ENCODE measurements around the gene DLK1. TPM values are rescaled to one million over a fixed set of nuclear protein-coding genes. Genes with fewer than 3 reads are reported as not detected.

Gene DLK1
- total RNA-seq, 2 donors from 2014 or later: 2.2 TPM; not detected in 1

DNA sequence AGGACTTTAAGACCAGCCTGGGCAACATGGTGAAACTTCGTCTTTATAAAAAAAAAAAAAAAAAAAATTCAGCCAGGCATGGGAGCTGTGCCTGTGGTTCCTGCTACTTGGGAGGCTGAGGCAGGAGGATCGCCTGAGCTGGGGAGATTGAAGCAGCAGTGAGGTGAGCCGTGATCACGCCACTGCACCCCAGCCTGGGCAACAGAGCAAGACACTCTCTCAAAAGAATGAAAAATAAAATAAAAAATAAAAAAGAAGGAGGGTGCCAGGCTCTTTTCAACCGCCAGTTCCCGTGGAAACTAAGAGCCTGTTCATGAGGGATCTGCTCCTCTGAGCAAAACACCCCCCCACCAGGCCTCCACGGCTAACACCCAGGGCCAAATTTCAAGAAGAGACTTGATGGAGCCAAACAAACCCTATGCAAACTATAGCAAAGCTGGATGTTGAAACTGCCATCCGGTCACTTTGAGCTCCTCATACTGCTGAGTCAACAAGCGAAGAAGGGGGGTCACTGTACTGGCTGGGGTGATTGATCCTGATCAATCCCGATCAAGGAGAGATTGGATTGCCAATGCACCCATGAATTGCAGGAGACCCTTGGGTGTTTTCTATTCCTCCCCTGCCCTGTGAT lies 23.4 kb downstream of the DLK1 start:
- H3K4me3 ChIP-seq: no peak overlapping the region
- H3K9me3 ChIP-seq: no peaks in the 10 kb centered on the region
- H3K9ac ChIP-seq (ENCODE audit: low read depth in 2 of 2, low read length in 2 of 2): no peak overlapping the region
- no peak for DNase-seq
- intact Hi-C loops (cut with DNase I): no loop called here
- TF ChIP-seq, protein P1, sequence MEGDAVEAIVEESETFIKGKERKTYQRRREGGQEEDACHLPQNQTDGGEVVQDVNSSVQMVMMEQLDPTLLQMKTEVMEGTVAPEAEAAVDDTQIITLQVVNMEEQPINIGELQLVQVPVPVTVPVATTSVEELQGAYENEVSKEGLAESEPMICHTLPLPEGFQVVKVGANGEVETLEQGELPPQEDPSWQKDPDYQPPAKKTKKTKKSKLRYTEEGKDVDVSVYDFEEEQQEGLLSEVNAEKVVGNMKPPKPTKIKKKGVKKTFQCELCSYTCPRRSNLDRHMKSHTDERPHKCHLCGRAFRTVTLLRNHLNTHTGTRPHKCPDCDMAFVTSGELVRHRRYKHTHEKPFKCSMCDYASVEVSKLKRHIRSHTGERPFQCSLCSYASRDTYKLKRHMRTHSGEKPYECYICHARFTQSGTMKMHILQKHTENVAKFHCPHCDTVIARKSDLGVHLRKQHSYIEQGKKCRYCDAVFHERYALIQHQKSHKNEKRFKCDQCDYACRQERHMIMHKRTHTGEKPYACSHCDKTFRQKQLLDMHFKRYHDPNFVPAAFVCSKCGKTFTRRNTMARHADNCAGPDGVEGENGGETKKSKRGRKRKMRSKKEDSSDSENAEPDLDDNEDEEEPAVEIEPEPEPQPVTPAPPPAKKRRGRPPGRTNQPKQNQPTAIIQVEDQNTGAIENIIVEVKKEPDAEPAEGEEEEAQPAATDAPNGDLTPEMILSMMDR (IDR thresholded peaks at IDR 0.05): no peak
- H3K36me3 ChIP-seq: no peaks in the 10 kb centered on the region
- no peaks in the 10 kb centered on the region for H3K4me1 ChIP-seq
- H3K27me3 ChIP-seq: no peaks in the 10 kb centered on the region
- H3K27ac ChIP-seq: no peak overlapping the region

DNA sequence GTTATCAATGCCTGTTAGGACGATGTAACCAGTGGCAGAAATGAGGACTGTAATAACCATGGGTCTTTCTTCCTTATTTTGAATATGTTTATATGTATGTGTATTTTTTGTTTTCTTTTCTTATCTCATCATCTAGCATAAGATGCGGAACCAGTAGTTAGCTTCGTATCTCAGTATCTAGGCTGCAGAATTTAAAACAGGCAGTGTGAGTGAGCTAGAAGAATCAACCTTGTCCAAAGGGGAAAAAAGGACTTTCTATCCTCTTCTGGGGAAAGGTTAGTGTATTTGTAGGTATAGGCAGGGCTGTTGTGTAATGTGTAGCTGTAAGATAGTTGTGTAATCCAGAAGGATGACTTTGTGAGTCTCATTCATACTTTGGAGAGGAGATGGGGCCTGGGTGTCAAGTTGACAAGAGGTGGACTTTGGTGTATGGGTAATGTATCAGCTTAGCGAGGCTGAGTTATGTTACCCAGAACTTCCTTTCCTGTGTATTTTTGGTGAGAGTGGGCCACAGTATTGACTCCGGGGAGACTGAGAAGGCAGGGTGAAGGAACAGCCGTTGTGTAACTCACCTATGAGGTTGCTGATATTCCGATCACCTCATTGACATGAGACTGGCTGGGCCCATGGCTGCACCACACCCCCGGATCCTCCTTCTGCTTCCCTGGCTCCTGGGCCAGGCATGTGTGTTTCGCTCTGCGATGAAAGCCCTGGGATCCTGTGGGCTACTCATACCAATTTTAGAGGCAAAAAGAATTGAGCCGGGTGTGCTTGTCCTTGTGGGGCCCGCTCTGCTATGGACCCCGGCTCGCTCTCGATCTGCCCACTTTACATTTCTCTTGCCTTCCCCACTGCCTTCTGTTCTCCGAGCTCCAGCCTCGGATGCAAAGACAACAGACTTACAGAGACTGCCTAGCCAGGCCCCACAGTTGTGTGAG lies 24.3 kb downstream of the DLK1 start:
- TF ChIP-seq, protein P1 (IDR thresholded peaks at IDR 0.05): no peak
- Histone ChIP-seq H3K9me3 (no peaks in the 10 kb centered on the region), H3K9ac (ENCODE audit: low read depth in 2 of 2, low read length in 2 of 2) (no peak overlapping the region), H3K4me1 (no peaks in the 10 kb centered on the region), H3K27ac (no peak overlapping the region), H3K36me3 (no peaks in the 10 kb centered on the region), H3K27me3 (no peaks in the 10 kb centered on the region), H3K4me3 (no peak overlapping the region)
- DNase-seq: no peak
- intact Hi-C loops (cut with DNase I): no loop called here

DNA sequence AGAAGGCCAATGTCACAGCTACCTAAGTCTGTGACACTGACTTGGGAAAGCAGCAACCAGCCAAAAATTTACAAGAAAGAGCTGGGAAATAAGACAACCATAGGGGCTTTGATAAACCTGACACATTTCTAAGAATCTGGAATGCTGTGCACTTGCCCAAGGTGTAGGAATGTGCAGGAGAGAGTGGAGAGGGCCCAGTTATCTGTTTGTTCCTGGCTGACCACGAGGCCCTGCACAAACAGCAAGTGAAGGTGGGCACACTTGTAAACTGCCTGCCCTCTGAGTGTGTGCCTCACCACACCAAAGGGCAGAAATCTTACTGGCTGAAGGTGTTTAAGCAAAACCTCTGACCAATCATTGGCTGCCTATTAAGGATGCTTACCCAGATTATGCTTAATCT lies 27.3 kb downstream of the DLK1 start:
- intact Hi-C loops (cut with DNase I): no loop called here
- TF ChIP-seq, protein P1 (IDR thresholded peaks at IDR 0.05): no peak
- Histone ChIP-seq H3K9me3 (no peaks in the 10 kb centered on the region), H3K27ac (no peak overlapping the region), H3K4me3 (no peak overlapping the region), H3K9ac (ENCODE audit: low read depth in 2 of 2, low read length in 2 of 2) (no peak overlapping the region), H3K4me1 (no peaks in the 10 kb centered on the region), H3K27me3 (no peaks in the 10 kb centered on the region), H3K36me3 (no peaks in the 10 kb centered on the region)
- no peak for DNase-seq

DNA sequence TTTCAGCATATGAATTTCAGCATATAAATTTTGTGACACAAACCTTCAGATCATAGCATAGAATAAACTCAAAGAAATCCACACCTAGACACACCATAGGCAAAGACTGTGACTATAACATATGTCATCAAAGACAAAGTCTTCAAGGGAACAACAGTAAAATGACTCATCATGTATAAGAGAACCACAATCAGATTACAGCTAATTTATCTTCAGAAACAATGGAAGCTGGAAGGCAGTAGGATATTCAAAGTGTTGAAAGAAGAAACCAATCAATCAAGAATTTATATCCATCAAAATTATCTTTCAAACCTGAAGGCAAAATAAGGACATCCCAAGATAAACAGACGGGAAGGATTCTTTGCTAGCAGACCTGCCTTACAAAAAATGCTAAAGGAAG lies 29.0 kb downstream of the DLK1 start:
- no peaks in the 10 kb centered on the region for H3K27me3 ChIP-seq
- no peak overlapping the region for H3K27ac ChIP-seq
- intact Hi-C loops (cut with DNase I): no loop called here

DNA sequence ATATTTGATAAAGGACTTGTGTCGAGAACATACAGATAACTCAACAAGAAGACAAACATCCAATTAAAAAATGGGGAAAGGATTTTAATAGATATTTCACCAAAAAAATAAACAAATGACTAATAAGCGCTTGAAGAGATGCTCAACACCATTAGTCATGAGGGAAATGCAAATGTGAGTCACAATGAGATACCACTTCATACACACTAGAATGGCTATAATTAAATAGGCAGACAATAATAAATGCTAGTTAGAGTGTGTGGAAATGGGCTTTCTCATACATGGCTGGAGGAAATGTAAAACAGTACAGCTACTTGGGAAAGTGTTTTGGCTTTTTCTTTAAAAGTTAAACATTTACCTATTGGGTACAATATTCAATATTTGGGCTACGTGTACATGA lies 34.8 kb downstream of the DLK1 start:
- Histone ChIP-seq H3K9me3 (no peaks in the 10 kb centered on the region), H3K27ac (no peak overlapping the region), H3K36me3 (no peaks in the 10 kb centered on the region), H3K4me3 (no peak overlapping the region), H3K27me3 (no peaks in the 10 kb centered on the region), H3K4me1 (no peaks in the 10 kb centered on the region), H3K9ac (ENCODE audit: low read depth in 2 of 2, low read length in 2 of 2) (no peak overlapping the region)
- intact Hi-C loops (cut with DNase I): no loop called here
- TF ChIP-seq, protein P1 (IDR thresholded peaks at IDR 0.05): no peak
- no peak for DNase-seq

More for the DNA sequence above, 29.0 kb downstream of the DLK1 start:
- H3K36me3 ChIP-seq: no peaks in the 10 kb centered on the region
- DNase-seq: no peak
- no peaks in the 10 kb centered on the region for H3K9me3 ChIP-seq
- no peak overlapping the region for H3K4me3 ChIP-seq
- no peaks in the 10 kb centered on the region for H3K4me1 ChIP-seq
- TF ChIP-seq, protein P1 (IDR thresholded peaks at IDR 0.05): no peak
- H3K9ac ChIP-seq (ENCODE audit: low read depth in 2 of 2, low read length in 2 of 2): no peak overlapping the region
